ACC112 (cell line): ENCODE measurements around the gene SIK3.
"Not testable (repeated sequence)": the region's sequence is repeated elsewhere in the genome, so short reads cannot be mapped to it uniquely, and the experiment has no call there.

Source experiments
- H2AFZ ChIP-seq: fragments of 200-600 bp; sonication (generic); one replicate; pipeline ENCODE4 v1.6.0; 2017; ENCODE audit warnings: antibody characterized with exemption, low read length; ENCODE audit not compliant: unreplicated experiment
- H3K27ac ChIP-seq: fragments of 200-600 bp; sonication (generic); 2 replicates; pipeline ENCODE4 v1.5.1; 2014; ENCODE audit warnings: low read depth, mild to moderate bottlenecking, antibody characterized with exemption, low read length, moderate library complexity
- H3K27me3 ChIP-seq: fragments of 200-600 bp; sonication (generic); 2 replicates; pipeline ENCODE4 v1.6.1; 2014; ENCODE audit warnings: mild to moderate bottlenecking, antibody characterized with exemption, low read length, moderate library complexity, mixed read lengths; ENCODE audit not compliant: insufficient read depth
- H3K36me3 ChIP-seq: fragments of 200-600 bp; sonication (generic); 2 replicates; pipeline ENCODE4 v1.6.1; 2016; ENCODE audit warnings: mild to moderate bottlenecking, antibody characterized with exemption, low read length, moderate library complexity, mixed read lengths; ENCODE audit not compliant: insufficient read depth
- H3K4me1 ChIP-seq: fragments of 200-600 bp; sonication (generic); one replicate; pipeline ENCODE4 v1.6.1; 2016; ENCODE audit warnings: low read length, mixed read lengths; ENCODE audit not compliant: insufficient read depth, unreplicated experiment, control insufficient read depth
- H3K4me3 ChIP-seq: fragments of 200-600 bp; sonication (generic); 2 replicates; pipeline ENCODE4 v1.5.1; 2014; ENCODE audit warnings: mild to moderate bottlenecking, low read depth, low read length
- H3K79me2 ChIP-seq: fragments of 200-600 bp; sonication (generic); one replicate; pipeline ENCODE4 v1.6.0; 2016; ENCODE audit warnings: low read length; ENCODE audit not compliant: control insufficient read depth, unreplicated experiment, insufficient read depth

SIK3 gene

DNA sequence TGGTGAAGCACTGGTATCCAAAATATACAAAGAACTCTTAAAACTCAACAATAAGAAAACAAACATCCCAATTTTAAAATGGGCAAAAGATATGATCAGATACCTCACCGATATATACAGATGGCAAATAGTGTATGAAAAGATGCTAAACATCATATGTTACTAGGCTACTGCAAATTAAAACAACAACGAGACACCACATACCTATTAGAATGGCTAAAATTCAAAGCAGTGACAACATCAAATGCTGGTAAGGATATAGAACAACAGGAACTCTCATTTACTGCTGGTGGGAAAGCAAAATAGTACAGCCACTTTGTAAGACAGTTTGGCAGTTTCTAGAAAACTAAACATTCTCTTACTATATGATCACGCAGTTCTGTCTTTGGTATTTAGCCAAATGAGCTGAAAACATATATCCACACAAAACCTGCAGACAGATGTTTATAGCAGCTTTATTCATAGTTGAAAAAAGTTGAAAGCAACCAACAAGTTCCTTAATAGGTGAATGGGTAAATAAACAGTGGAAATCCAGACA lies 38.5 kb downstream of the SIK3 start:
- Histone ChIP-seq H2AFZ (no peak overlapping the region), H3K27ac (no peak overlapping the region), H3K79me2 (peaks cover 52% of the 10 kb centered on the region), H3K4me3 (no peak overlapping the region), H3K36me3 (no peaks in the 10 kb centered on the region), H3K4me1 (peaks cover 33% of the 10 kb centered on the region), H3K27me3 (no peaks in the 10 kb centered on the region)

DNA sequence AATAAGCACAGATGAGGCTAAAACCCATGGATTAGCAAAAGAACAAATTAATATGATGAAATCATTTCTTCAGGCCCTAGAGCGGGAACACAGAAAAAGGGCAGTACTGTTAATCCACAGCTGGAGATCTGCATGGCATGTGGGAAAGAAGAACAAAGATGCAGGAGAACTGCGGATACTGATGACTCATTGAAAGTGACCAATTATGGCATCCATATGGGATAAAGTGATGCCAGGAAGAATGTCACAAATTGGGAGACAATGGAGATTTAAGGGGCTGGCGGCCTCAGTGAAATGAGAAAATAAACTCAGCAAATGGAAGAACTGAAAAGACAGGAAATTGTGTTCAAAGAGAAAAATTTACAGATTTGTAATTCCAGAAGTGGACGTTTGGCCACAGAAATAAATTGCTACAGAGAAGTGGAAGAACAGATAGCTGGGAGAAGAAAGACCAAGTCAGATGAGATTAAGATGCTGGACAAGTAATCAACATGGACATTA lies 39.4 kb downstream of the SIK3 start:
- no peak overlapping the region for H2AFZ ChIP-seq
- no peaks in the 10 kb centered on the region for H3K36me3 ChIP-seq
- H3K4me3 ChIP-seq = no peak overlapping the region
- H3K27ac ChIP-seq = no peak overlapping the region
- H3K27me3 ChIP-seq = no peaks in the 10 kb centered on the region
- H3K79me2 ChIP-seq = peaks cover 55% of the 10 kb centered on the region
- peaks cover 24% of the 10 kb centered on the region for H3K4me1 ChIP-seq

GRCh38 chr11:117057727-117058126 lies 40.5 kb downstream of the SIK3 start:
- Histone ChIP-seq H3K4me1 (peaks cover 16% of the 10 kb centered on the region), H3K4me3 (no peak overlapping the region), H3K36me3 (no peaks in the 10 kb centered on the region), H3K79me2 (peaks cover 50% of the 10 kb centered on the region), H3K27ac (no peak overlapping the region), H2AFZ (no peak overlapping the region), H3K27me3 (no peaks in the 10 kb centered on the region)

GRCh38 chr11:117057317-117057716 lies 40.9 kb downstream of the SIK3 start:
- H3K27ac ChIP-seq = no peak overlapping the region
- H3K4me1 ChIP-seq = peaks cover 12% of the 10 kb centered on the region
- no peaks in the 10 kb centered on the region for H3K27me3 ChIP-seq
- no peaks in the 10 kb centered on the region for H3K36me3 ChIP-seq
- H2AFZ ChIP-seq = no peak overlapping the region
- no peak overlapping the region for H3K4me3 ChIP-seq
- peaks cover 49% of the 10 kb centered on the region for H3K79me2 ChIP-seq

GRCh38 chr11:117055469-117055868 lies 42.8 kb downstream of the SIK3 start:
- H3K27ac ChIP-seq = no peak overlapping the region
- no peak overlapping the region for H3K4me3 ChIP-seq
- no peaks in the 10 kb centered on the region for H3K36me3 ChIP-seq
- peaks cover 40% of the 10 kb centered on the region for H3K79me2 ChIP-seq
- H3K4me1 ChIP-seq = peaks cover 10% of the 10 kb centered on the region
- no peaks in the 10 kb centered on the region for H3K27me3 ChIP-seq
- H2AFZ ChIP-seq = no peak overlapping the region

DNA sequence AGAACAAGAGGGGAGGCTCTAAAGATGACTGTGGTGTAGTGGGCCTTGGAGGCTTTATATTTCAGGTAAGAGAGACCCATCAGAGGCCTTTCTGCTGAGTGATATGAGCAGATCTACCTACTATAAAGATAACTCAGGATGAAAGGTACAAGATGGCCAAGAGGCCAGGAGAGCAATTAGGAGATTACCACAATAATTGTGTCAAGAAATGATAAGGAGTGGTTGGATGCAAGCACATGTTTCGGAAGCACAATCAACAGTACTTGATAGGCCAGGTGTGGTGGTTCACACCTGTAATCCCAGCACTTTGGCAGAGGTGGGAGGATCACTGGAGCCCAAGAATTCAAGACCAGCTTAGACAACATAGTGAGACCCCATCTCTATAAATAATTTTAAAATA lies 43.8 kb downstream of the SIK3 start:
- peaks cover 10% of the 10 kb centered on the region for H3K4me1 ChIP-seq
- no peak overlapping the region for H2AFZ ChIP-seq
- no peaks in the 10 kb centered on the region for H3K36me3 ChIP-seq
- H3K27ac ChIP-seq = no peak overlapping the region
- H3K79me2 ChIP-seq = peaks cover 40% of the 10 kb centered on the region
- H3K4me3 ChIP-seq = no peak overlapping the region
- H3K27me3 ChIP-seq = no peaks in the 10 kb centered on the region

GRCh38 chr11:117052196-117053149 lies 45.8 kb downstream of the SIK3 start:
- Histone ChIP-seq H3K4me3 (no peak overlapping the region), H2AFZ (no peak overlapping the region), H3K4me1 (no peaks in the 10 kb centered on the region), H3K27ac (no peak overlapping the region), H3K27me3 (no peaks in the 10 kb centered on the region), H3K79me2 (peaks cover 27% of the 10 kb centered on the region), H3K36me3 (no peaks in the 10 kb centered on the region)

DNA sequence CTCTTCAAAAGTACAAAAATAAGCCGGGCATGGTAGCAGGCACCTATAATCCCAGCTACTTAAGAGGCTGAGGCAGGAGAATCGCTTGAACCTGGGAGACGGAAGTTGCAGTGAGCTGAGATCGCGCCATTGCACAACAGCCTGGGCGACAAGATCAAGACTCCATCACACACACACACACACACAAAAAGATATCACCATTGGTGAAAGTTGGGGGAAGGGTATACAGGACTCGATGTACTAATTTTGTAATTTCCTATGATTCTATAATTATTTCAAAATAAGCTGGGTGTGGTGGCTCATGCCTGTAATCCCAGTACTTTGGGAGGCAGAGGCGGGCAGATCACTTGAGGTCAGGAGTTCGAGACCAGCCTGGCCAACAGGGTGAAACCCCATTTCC lies 48.1 kb downstream of the SIK3 start:
- H3K4me3 ChIP-seq, H3K36me3 ChIP-seq, H2AFZ ChIP-seq, H3K27ac ChIP-seq, H3K27me3 ChIP-seq: not testable (repeated sequence)
- Histone ChIP-seq H3K4me1 (peaks cover 12% of the 10 kb centered on the region), H3K79me2 (peaks cover 17% of the 10 kb centered on the region)

GRCh38 chr11:117046627-117047026 lies 51.6 kb downstream of the SIK3 start:
- H3K4me3 ChIP-seq, H3K27ac ChIP-seq, H2AFZ ChIP-seq, H3K27me3 ChIP-seq, H3K36me3 ChIP-seq: not testable (repeated sequence)
- H3K4me1 ChIP-seq = peaks cover 16% of the 10 kb centered on the region
- peaks cover 26% of the 10 kb centered on the region for H3K79me2 ChIP-seq

DNA sequence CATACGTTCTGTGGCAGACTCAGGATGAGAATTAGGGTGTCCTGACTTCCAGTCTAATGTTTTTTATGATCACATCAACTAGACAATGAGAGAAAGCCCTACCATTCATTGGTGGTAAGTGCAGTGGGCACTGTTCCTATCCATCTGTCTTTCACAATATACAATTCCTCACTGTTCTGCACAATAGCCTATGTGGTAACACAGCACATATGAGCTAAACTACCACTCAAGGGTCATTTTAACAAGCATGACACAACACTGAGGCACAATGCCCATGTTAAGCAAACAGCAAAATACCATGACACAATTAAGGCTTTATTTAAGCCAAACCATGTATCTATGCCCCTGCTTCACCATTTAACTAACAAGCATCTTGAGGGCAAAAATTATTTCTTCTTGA lies 52.3 kb downstream of the SIK3 start:
- Histone ChIP-seq H3K27ac (no peak overlapping the region), H3K79me2 (peaks cover 29% of the 10 kb centered on the region), H3K4me1 (peaks cover 16% of the 10 kb centered on the region), H3K27me3 (no peaks in the 10 kb centered on the region), H2AFZ (no peak overlapping the region), H3K4me3 (no peak overlapping the region), H3K36me3 (no peaks in the 10 kb centered on the region; the same call in 1 of the 2 replicates)

DNA sequence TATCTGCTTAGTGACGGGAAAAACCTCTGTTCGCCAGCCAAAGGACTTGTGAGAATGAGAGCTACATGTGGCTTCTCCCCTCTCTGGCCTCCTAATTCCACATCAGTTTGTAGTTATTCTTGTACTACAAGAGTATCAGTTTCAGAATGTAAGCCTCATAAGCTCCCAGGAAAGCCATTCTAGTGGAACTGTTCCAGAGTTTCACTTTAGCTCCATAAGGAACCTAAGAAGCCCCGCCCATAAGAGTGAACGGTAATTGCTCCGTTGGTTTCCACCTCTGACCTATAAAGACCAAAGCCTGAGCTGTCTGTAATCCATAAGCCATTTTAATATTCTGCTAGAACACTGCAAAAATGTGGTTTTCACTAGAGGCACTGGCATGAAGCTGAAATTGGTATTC lies 53.0 kb downstream of the SIK3 start:
- no peaks in the 10 kb centered on the region for H3K27me3 ChIP-seq
- peaks cover 26% of the 10 kb centered on the region for H3K79me2 ChIP-seq
- H3K4me3 ChIP-seq = peak overlapping the region; percentile 26; the same call in 1 of the 2 replicates
- H3K36me3 ChIP-seq = no peaks in the 10 kb centered on the region; the same call in 1 of the 2 replicates
- H3K27ac ChIP-seq = no peak overlapping the region
- H3K4me1 ChIP-seq = peaks cover 19% of the 10 kb centered on the region
- H2AFZ ChIP-seq = no peak overlapping the region
